Measurements from ENCODE around the gene LRRC8A. TPM values are rescaled to one million over a fixed set of nuclear protein-coding genes. Genes with fewer than 3 reads are reported as not detected.

The LRRC8A gene
- total RNA-seq, 2 donors from 2014 or later, result 19.2 to 20.1 TPM

- Mint-ChIP-seq H3K4me1 (ENCODE audit: low read depth) (peaks cover 60% of the 10 kb centered on the region), H3K9me3 (no peaks in the 10 kb centered on the region)
Observed at GRCh38 chr9:128912270-128912853, 30.4 kb downstream of the LRRC8A start.

GRCh38 chr9:128913048-128913900 is 31.3 kb downstream of the LRRC8A start:
- DNase-seq, result no peak
- H3K9me3 Mint-ChIP-seq, result no peaks in the 10 kb centered on the region
- ATAC-seq (replicated peaks in 1 of 2), result no peak
- peak overlapping the region; percentile 24 for H3K27ac Mint-ChIP-seq
- peaks cover 0 to 7% of the 10 kb centered on the region in 2 donors for H3K36me3 Mint-ChIP-seq (ENCODE audit: insufficient read depth in 2 of 2)
- H3K4me3 Mint-ChIP-seq, result peak overlapping the region in 1 of 2 donors; percentile 9
- peaks cover 60% of the 10 kb centered on the region for H3K4me1 Mint-ChIP-seq (ENCODE audit: low read depth)
- no peaks in the 10 kb centered on the region for H3K27me3 Mint-ChIP-seq (ENCODE audit: low read depth)

More at GRCh38 chr9:128912270-128912853, 30.4 kb downstream of the LRRC8A start:
- H3K27ac Mint-ChIP-seq, result peak overlapping the region; percentile 55
- peak overlapping the region; percentile 9 to 22 for H3K4me3 Mint-ChIP-seq
- H3K36me3 Mint-ChIP-seq (ENCODE audit: insufficient read depth in 2 of 2), result peaks cover 0 to 12% of the 10 kb centered on the region in 2 donors
- ATAC-seq (replicated peaks in 1 of 2) (peak; percentile 31 to 57), DNase-seq (no peak)
- H3K27me3 Mint-ChIP-seq (ENCODE audit: low read depth), result no peaks in the 10 kb centered on the region

GRCh38 chr9:128913995-128914772 is 32.3 kb downstream of the LRRC8A start:
- Mint-ChIP-seq H3K4me1 (ENCODE audit: low read depth) (peaks cover 55% of the 10 kb centered on the region), H3K27me3 (ENCODE audit: low read depth) (no peaks in the 10 kb centered on the region), H3K9me3 (no peaks in the 10 kb centered on the region), H3K4me3 (no peak overlapping the region), H3K36me3 (ENCODE audit: insufficient read depth in 2 of 2) (peaks cover 0 to 3% of the 10 kb centered on the region in 2 donors), H3K27ac (no peak overlapping the region)
- no peak for DNase-seq
- peak in 1 of 2 donors; percentile 40 for ATAC-seq (replicated peaks in 1 of 2)

- peaks cover 35% of the 10 kb centered on the region for H3K4me1 Mint-ChIP-seq (ENCODE audit: low read depth)
- no peak overlapping the region for H3K27ac Mint-ChIP-seq
- H3K36me3 Mint-ChIP-seq (ENCODE audit: insufficient read depth in 2 of 2), result peaks cover 0 to 1% of the 10 kb centered on the region in 2 donors
- H3K9me3 Mint-ChIP-seq, result no peaks in the 10 kb centered on the region
- DNase-seq, result no peak
- H3K4me3 Mint-ChIP-seq, result no peak overlapping the region
- no peaks in the 10 kb centered on the region for H3K27me3 Mint-ChIP-seq (ENCODE audit: low read depth)
- ATAC-seq (replicated peaks in 1 of 2), result no peak
Observed at GRCh38 chr9:128916204-128916603, 34.3 kb downstream of the LRRC8A start.

- DNase-seq, result no peak
- H3K4me1 Mint-ChIP-seq (ENCODE audit: low read depth), result peaks cover 31% of the 10 kb centered on the region
- H3K36me3 Mint-ChIP-seq (ENCODE audit: insufficient read depth in 2 of 2), result peaks cover 0 to 1% of the 10 kb centered on the region in 2 donors
- no peak overlapping the region for H3K27ac Mint-ChIP-seq
- no peak overlapping the region for H3K4me3 Mint-ChIP-seq
- ATAC-seq (replicated peaks in 1 of 2), result no peak
- no peaks in the 10 kb centered on the region for H3K27me3 Mint-ChIP-seq (ENCODE audit: low read depth)
- no peaks in the 10 kb centered on the region for H3K9me3 Mint-ChIP-seq
Observed at GRCh38 chr9:128916745-128917144, 34.8 kb downstream of the LRRC8A start.

- Mint-ChIP-seq H3K27ac (no peak overlapping the region), H3K27me3 (ENCODE audit: low read depth) (no peaks in the 10 kb centered on the region), H3K36me3 (ENCODE audit: insufficient read depth in 2 of 2) (peaks cover 0 to 1% of the 10 kb centered on the region in 2 donors), H3K9me3 (no peaks in the 10 kb centered on the region), H3K4me3 (no peak overlapping the region), H3K4me1 (ENCODE audit: low read depth) (peaks cover 25% of the 10 kb centered on the region)
- DNase-seq (no peak), ATAC-seq (replicated peaks in 1 of 2) (no peak)
Observed at GRCh38 chr9:128917151-128917849, 35.4 kb downstream of the LRRC8A start.

GRCh38 chr9:128918921-128919320 is 37.0 kb downstream of the LRRC8A start:
- ATAC-seq (replicated peaks in 1 of 2) (no peak), DNase-seq (no peak)
- Mint-ChIP-seq H3K4me3 (no peak overlapping the region), H3K4me1 (ENCODE audit: low read depth) (peaks cover 9% of the 10 kb centered on the region), H3K36me3 (ENCODE audit: insufficient read depth in 2 of 2) (peaks cover 0 to 1% of the 10 kb centered on the region in 2 donors), H3K9me3 (no peaks in the 10 kb centered on the region), H3K27me3 (ENCODE audit: low read depth) (no peaks in the 10 kb centered on the region), H3K27ac (no peak overlapping the region)

- Mint-ChIP-seq H3K36me3 (ENCODE audit: insufficient read depth in 2 of 2) (peaks cover 0 to 1% of the 10 kb centered on the region in 2 donors), H3K9me3 (no peaks in the 10 kb centered on the region), H3K4me1 (ENCODE audit: low read depth) (peaks cover 3% of the 10 kb centered on the region), H3K4me3 (no peak overlapping the region), H3K27ac (no peak overlapping the region), H3K27me3 (ENCODE audit: low read depth) (no peaks in the 10 kb centered on the region)
- DNase-seq (no peak), ATAC-seq (replicated peaks in 1 of 2) (no peak)
Observed at GRCh38 chr9:128919402-128920089, 37.6 kb downstream of the LRRC8A start.

GRCh38 chr9:128920381-128921058 is 38.6 kb downstream of the LRRC8A start, which contains the start of gene PHYHD1:
Gene PHYHD1, plus strand, starts transcription at chr9:128920982. Its CDS starts 1,342 bp downstream, at chr9:128922324.
- no peak within 1 kb of the TSS for H3K27ac Mint-ChIP-seq
- no peak for ATAC-seq (replicated peaks in 1 of 2)
- H3K4me3 Mint-ChIP-seq, result no peak within 1 kb of the TSS
- H3K27me3 Mint-ChIP-seq (ENCODE audit: low read depth), result no peaks in the 10 kb centered on the region
- peaks cover 0 to 1% of the 10 kb centered on the region in 2 donors for H3K36me3 Mint-ChIP-seq (ENCODE audit: insufficient read depth in 2 of 2)
- no peaks in the 10 kb centered on the region for H3K4me1 Mint-ChIP-seq (ENCODE audit: low read depth)
- no peaks in the 10 kb centered on the region for H3K9me3 Mint-ChIP-seq
- no peak for DNase-seq

- DNase-seq (peak in 1 of 2 donors; percentile 27), ATAC-seq (replicated peaks in 1 of 2) (peak; percentile 61 to 70)
- H3K36me3 Mint-ChIP-seq (ENCODE audit: insufficient read depth in 2 of 2), result peaks cover 0 to 1% of the 10 kb centered on the region in 2 donors
- peak overlapping the region in 1 of 2 donors; percentile 36 for H3K4me3 Mint-ChIP-seq
- no peak overlapping the region for H3K27ac Mint-ChIP-seq
- H3K4me1 Mint-ChIP-seq (ENCODE audit: low read depth), result no peaks in the 10 kb centered on the region
- H3K27me3 Mint-ChIP-seq (ENCODE audit: low read depth), result no peaks in the 10 kb centered on the region
- no peaks in the 10 kb centered on the region for H3K9me3 Mint-ChIP-seq
Observed at GRCh38 chr9:128921881-128922763, 40.2 kb downstream of the LRRC8A start.

GRCh38 chr9:128923493-128923883 is 41.6 kb downstream of the LRRC8A start:
- H3K4me3 Mint-ChIP-seq, result no peak overlapping the region
- H3K4me1 Mint-ChIP-seq (ENCODE audit: low read depth), result no peaks in the 10 kb centered on the region
- no peaks in the 10 kb centered on the region for H3K9me3 Mint-ChIP-seq
- no peak overlapping the region for H3K27ac Mint-ChIP-seq
- no peaks in the 10 kb centered on the region for H3K36me3 Mint-ChIP-seq (ENCODE audit: insufficient read depth in 2 of 2)
- no peaks in the 10 kb centered on the region for H3K27me3 Mint-ChIP-seq (ENCODE audit: low read depth)
- ATAC-seq (replicated peaks in 1 of 2) (no peak), DNase-seq (no peak)

Data from activated T-cell treated with anti-CD3 and anti-CD28 coated beads, Interleukin-2, amount 50 U/mL, for 72 hours (primary cell).